DOHH2 (cell line): Measurements from ENCODE around the gene SIAH2.

Experiments
- H3F3A ChIP-seq: fragments of 200-600 bp; sonication (generic), shearing (Covaris generic); 2 replicates; pipeline ENCODE4 v1.6.0; 2016; ENCODE audit warnings: antibody characterized with exemption, mild to moderate bottlenecking; ENCODE audit not compliant: control insufficient read depth, insufficient read depth
- H3K27ac ChIP-seq: fragments of 200-600 bp; sonication (generic); 2 replicates; pipeline ENCODE4 v1.5.1; 2014; ENCODE audit warnings: low read depth, mild to moderate bottlenecking, low read length, moderate library complexity
- H3K27me3 ChIP-seq: fragments of 200-600 bp; sonication (generic); 2 replicates; pipeline ENCODE4 v1.6.1; 2014; ENCODE audit warnings: mild to moderate bottlenecking, low read length, mixed read lengths; ENCODE audit not compliant: control insufficient read depth
- H3K36me3 ChIP-seq: fragments of 200-600 bp; sonication (generic); 2 replicates; pipeline ENCODE4 v1.6.1; 2014; ENCODE audit warnings: mild to moderate bottlenecking, low read length, moderate library complexity, mixed read lengths; ENCODE audit not compliant: control insufficient read depth
- H3K4me1 ChIP-seq: fragments of 200-600 bp; sonication (generic); 2 replicates; pipeline ENCODE4 v1.6.1; 2014; ENCODE audit warnings: mild to moderate bottlenecking, low read length, mixed read lengths; ENCODE audit not compliant: control insufficient read depth
- H3K4me2 ChIP-seq: fragments of 200-600 bp; sonication (generic); 2 replicates; pipeline ENCODE4 v1.6.0; 2014; ENCODE audit warnings: mild to moderate bottlenecking, low read length, moderate library complexity
- H3K4me3 ChIP-seq: fragments of 200-600 bp; sonication (generic); 2 replicates; pipeline ENCODE4 v1.5.1; 2014; ENCODE audit warnings: mild to moderate bottlenecking, low read length, mixed read lengths
- H3K79me2 ChIP-seq: fragments of 200-600 bp; sonication (generic); 2 replicates; pipeline ENCODE4 v1.6.1; 2014; ENCODE audit warnings: mild to moderate bottlenecking, low read length, mixed read lengths; ENCODE audit not compliant: control insufficient read depth
- H3K9me2 ChIP-seq: fragments of 200-600 bp; sonication (generic); replicated peaks from 2 replicates; pipeline ENCODE4 v1.6.1; 2014; ENCODE audit warnings: mild to moderate bottlenecking, low read length, mixed read lengths; ENCODE audit not compliant: control insufficient read depth
- H3K9me3 ChIP-seq: fragments of 200-600 bp; sonication (generic); 2 replicates; pipeline ENCODE4 v1.6.1; 2014; ENCODE audit warnings: antibody characterized with exemption, low read length, mixed read lengths; ENCODE audit not compliant: control insufficient read depth, insufficient read depth
- H4K20me1 ChIP-seq: fragments of 200-600 bp; sonication (generic); 2 replicates; pipeline ENCODE4 v1.6.0; 2014; ENCODE audit warnings: low read depth, mild to moderate bottlenecking, antibody characterized with exemption, low read length, moderate library complexity; ENCODE audit not compliant: control insufficient read depth, insufficient read depth
- CTCF ChIP-seq: fragments of 200-600 bp; sonication (generic); IDR thresholded peaks from one replicate; pipeline ENCODE4 v1.5.1; 2014; ENCODE audit warnings: antibody characterized with exemption, mild to moderate bottlenecking, low read depth, low read length; ENCODE audit not compliant: poor library complexity, severe bottlenecking
- EZH2phosphoT487 ChIP-seq: fragments of 200-600 bp; sonication (generic); IDR thresholded peaks from 2 replicates; pipeline ENCODE4 v1.6.1; 2017; ENCODE audit warnings: borderline replicate concordance, mild to moderate bottlenecking, antibody characterized with exemption, low read length, moderate library complexity, mixed read lengths

Gene SIAH2

GRCh38 chr3:150729682-150730360 is 33.1 kb downstream of the SIAH2 start:
- Histone ChIP-seq H3F3A (no peaks in the 10 kb centered on the region), H3K27ac (no peak overlapping the region), H3K36me3 (no peaks in the 10 kb centered on the region), H3K9me2 (no peaks in the 10 kb centered on the region), H3K9me3 (no peaks in the 10 kb centered on the region), H3K79me2 (no peaks in the 10 kb centered on the region), H3K27me3 (peaks cover 9% of the 10 kb centered on the region; the same call in 1 of the 2 replicates), H4K20me1 (no peaks in the 10 kb centered on the region), H3K4me1 (no peaks in the 10 kb centered on the region), H3K4me3 (no peak overlapping the region), H3K4me2 (no peak overlapping the region)
- TF ChIP-seq CTCF = no peak

GRCh38 chr3:150727653-150728502 is 35.1 kb downstream of the SIAH2 start:
- Histone ChIP-seq H3K4me1 (no peaks in the 10 kb centered on the region), H3K27ac (no peak overlapping the region), H3K9me2 (no peaks in the 10 kb centered on the region), H3K9me3 (no peaks in the 10 kb centered on the region), H3K4me2 (no peak overlapping the region), H3K36me3 (no peaks in the 10 kb centered on the region), H3K79me2 (no peaks in the 10 kb centered on the region), H4K20me1 (no peaks in the 10 kb centered on the region), H3K4me3 (no peak overlapping the region), H3K27me3 (no peaks in the 10 kb centered on the region; the same call in 1 of the 2 replicates), H3F3A (no peaks in the 10 kb centered on the region)
- no peak for TF ChIP-seq EZH2phosphoT487
- no peak for TF ChIP-seq CTCF

GRCh38 chr3:150725548-150725947 is 37.4 kb downstream of the SIAH2 start:
- Histone ChIP-seq H4K20me1 (no peaks in the 10 kb centered on the region), H3K9me2 (no peaks in the 10 kb centered on the region), H3K36me3 (no peaks in the 10 kb centered on the region), H3K4me3 (no peak overlapping the region), H3K27ac (no peak overlapping the region), H3K4me1 (no peaks in the 10 kb centered on the region), H3F3A (no peaks in the 10 kb centered on the region), H3K79me2 (no peaks in the 10 kb centered on the region), H3K4me2 (no peak overlapping the region), H3K27me3 (no peaks in the 10 kb centered on the region), H3K9me3 (no peaks in the 10 kb centered on the region)
- TF ChIP-seq CTCF = no peak
- no peak for TF ChIP-seq EZH2phosphoT487
